ENCODE measurements around the gene DENND5B. TPM values are rescaled to one million over a fixed set of nuclear protein-coding genes. Genes with fewer than 3 reads are reported as not detected.
A peak's percentile ranks its signal among the peaks of the same experiment; 100 is the strongest.

Gene DENND5B
- total and polyA plus RNA-seq, 10 donors: 4.5 to 42.5 (median 24.6) TPM

DNA sequence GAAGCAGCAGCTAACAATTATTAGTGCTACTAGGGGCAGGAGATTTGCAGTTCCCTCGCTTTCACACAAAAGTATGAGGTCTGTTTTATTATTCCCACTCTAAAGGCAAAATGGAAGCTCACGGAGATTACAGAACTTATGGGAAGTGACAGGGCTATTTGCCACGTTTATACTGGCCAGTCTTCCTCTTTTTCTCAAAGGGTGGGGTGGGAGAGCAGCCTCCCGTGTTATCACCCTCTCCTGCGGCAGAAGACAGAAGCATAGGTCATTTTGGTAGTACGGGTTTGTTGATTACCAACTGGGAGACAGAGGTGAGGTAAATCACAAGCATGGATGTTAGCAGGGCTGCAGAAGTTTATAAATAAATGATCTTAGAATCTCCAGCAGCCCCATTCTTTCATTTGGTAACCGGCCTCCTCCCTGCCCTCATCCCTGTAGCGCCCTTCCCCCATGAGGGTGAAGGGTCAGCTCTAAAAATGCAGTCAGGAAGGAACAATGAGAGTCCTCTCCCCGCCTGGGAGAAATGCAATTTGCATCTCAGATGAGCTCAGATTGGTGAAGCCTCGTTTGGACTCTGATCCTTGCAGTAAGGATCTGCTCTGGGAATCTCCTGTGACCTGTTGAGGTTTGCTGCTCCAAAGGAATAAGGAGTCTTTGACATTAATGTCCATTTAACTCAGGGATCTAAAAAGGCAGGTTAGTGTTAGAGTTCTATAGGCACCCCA lies 220.2 kb downstream of the DENND5B start:
- Histone ChIP-seq H3K9me3 (no peaks in the 10 kb centered on the region), H3K4me3 (peak overlapping the region in 2 of 8 donors; percentile 19 to 35), H3K36me3 (no peaks in the 10 kb centered on the region), H3K27me3 (replicated peaks in 1 of 7) (no peaks in the 10 kb centered on the region), H3K4me1 (peaks cover 0 to 11% (median 7%) of the 10 kb centered on the region in 6 donors), H3K27ac (peak overlapping the region in 1 of 8 donors; percentile 22)
- peak; percentile 1 for DNase-seq
- 47 to 66% (median 53%) methylated on average over 10 of the region's 10 CpGs for WGBS, 5 donors
- intact Hi-C loops (cut with DNase I; ENCODE audit: low total_unique reads): no loop called here
- TF ChIP-seq POLR2AphosphoS5 (IDR thresholded peaks at IDR 0.05) (no peak), POLR2A (IDR thresholded peaks at IDR 0.05) (no peak)
- TF ChIP-seq, protein P1, sequence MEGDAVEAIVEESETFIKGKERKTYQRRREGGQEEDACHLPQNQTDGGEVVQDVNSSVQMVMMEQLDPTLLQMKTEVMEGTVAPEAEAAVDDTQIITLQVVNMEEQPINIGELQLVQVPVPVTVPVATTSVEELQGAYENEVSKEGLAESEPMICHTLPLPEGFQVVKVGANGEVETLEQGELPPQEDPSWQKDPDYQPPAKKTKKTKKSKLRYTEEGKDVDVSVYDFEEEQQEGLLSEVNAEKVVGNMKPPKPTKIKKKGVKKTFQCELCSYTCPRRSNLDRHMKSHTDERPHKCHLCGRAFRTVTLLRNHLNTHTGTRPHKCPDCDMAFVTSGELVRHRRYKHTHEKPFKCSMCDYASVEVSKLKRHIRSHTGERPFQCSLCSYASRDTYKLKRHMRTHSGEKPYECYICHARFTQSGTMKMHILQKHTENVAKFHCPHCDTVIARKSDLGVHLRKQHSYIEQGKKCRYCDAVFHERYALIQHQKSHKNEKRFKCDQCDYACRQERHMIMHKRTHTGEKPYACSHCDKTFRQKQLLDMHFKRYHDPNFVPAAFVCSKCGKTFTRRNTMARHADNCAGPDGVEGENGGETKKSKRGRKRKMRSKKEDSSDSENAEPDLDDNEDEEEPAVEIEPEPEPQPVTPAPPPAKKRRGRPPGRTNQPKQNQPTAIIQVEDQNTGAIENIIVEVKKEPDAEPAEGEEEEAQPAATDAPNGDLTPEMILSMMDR (IDR thresholded peaks at IDR 0.05 in 8 of 11, conservative IDR thresholded peaks at IDR 0.05 in 3 of 11): no peak

DNA sequence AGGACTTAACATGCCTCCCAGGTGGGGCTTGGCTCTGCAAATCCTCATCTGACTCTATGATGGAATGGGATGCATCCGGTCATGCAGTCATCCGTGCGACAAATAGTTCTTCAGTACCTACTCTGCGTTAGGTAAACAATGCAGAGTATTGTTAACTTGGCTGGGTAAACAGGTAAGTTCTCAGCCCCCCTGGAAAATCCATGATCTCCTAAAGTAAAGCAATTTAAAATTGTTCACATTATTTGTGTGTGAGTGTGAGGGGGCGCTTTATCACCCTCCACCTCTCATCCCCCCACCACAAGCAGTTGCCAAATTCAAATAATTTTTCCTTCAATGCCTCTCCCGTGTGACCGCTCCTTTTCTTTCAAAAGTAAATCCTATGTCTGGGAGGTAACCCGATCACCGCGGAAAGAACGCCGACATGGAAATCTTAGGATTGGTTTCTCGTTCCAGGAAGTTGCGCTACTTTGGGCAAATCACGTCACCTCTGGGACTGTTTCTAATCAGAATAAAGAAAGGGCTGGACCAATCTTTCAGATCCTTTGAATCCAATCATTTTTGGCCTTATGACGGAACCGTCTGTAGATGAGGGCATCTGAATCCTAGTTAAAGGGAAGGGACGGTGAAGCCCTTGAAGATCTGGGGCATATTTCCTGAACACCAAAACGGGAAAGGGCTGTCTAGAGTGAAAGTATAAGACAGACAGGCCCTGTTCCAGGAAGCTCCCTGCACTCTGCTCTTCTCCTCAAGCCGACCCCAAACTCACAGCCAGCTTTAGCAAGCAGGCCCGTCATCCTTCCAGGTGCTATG lies 221.0 kb downstream of the DENND5B start:
- no peaks in the 10 kb centered on the region for H3K36me3 ChIP-seq
- no peaks in the 10 kb centered on the region for H3K9me3 ChIP-seq
- 65 to 81% (median 67%) methylated on average over 21 of the region's 21 CpGs for WGBS, 5 donors
- H3K27ac ChIP-seq: peak overlapping the region in 1 of 8 donors; percentile 22
- DNase-seq: peak; percentile 13
- TF ChIP-seq POLR2AphosphoS5 (IDR thresholded peaks at IDR 0.05) (no peak), POLR2A (IDR thresholded peaks at IDR 0.05) (no peak)
- TF ChIP-seq, protein P1 (IDR thresholded peaks at IDR 0.05 in 8 of 11, conservative IDR thresholded peaks at IDR 0.05 in 3 of 11): no peak
- peaks cover 0 to 11% (median 7%) of the 10 kb centered on the region in 6 donors for H3K4me1 ChIP-seq
- no peaks in the 10 kb centered on the region for H3K27me3 ChIP-seq (replicated peaks in 1 of 7)
- intact Hi-C loops (cut with DNase I; ENCODE audit: low total_unique reads): no loop called here
- H3K4me3 ChIP-seq: peak overlapping the region in 2 of 8 donors; percentile 19 to 35

DNA sequence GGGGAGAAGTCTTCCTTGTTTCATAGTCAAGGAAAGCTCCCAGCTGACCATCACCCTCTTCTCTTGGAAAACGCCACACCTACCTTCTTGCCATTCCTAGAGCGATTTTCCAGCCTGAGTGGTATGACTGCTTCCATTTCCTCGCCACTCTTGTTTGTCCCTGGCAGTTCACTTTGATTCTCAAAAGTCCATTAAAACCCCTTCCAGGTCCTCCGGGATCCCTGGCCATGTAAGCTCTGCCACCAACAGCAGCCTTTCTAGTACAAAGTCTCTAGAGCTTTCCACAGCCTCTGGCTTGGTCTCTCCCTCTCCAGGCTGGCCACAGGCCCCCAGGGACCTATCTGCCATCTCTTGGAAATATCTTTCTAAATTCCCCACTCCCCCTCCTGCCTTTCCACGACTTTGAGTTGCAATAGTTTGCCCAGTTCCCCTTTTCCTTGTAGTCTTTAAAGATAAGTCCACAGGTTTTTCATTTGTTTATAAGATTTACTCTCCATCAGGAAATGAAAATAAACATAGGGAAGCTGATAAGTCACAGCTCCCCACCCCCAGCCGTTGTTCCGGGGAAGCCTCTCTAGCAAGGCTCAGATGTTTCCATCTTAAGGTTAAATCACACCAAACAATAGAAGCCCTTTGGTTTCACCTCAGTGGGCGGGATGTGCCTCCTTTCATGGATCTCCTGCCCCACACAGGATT lies 222.1 kb downstream of the DENND5B start:
- DNase-seq: peak; percentile 45
- no peaks in the 10 kb centered on the region for H3K27me3 ChIP-seq (replicated peaks in 1 of 7)
- no peaks in the 10 kb centered on the region for H3K36me3 ChIP-seq
- 52 to 60% (median 55%) methylated on average over 8 of the region's 8 CpGs for WGBS, 5 donors
- no peak overlapping the region for H3K4me3 ChIP-seq
- no peaks in the 10 kb centered on the region for H3K9me3 ChIP-seq
- H3K4me1 ChIP-seq: peaks cover 0 to 11% (median 7%) of the 10 kb centered on the region in 6 donors
- TF ChIP-seq POLR2AphosphoS5 (IDR thresholded peaks at IDR 0.05): no peak
- TF ChIP-seq, protein P1 (IDR thresholded peaks at IDR 0.05 in 8 of 11, conservative IDR thresholded peaks at IDR 0.05 in 3 of 11): no peak
- intact Hi-C loops (cut with DNase I; ENCODE audit: low total_unique reads): no loop called here
- H3K27ac ChIP-seq: no peak overlapping the region
